H54 (cell line): ENCODE data around the gene STAP1.
"Not testable (repeated sequence)": the region's sequence is repeated elsewhere in the genome, so short reads cannot be mapped to it uniquely, and the experiment has no call there.

ENCODE experiments used
- DNase-seq: peaks from one replicate; pipeline ENCODE4 v3.0.0; 2011; ENCODE audit warnings: low spot score, mixed read lengths; ENCODE audit not compliant: insufficient read length
- FAIRE-seq: peaks from 3 replicates; lab custom pipeline; 2011; peaks lifted over from hg19 to GRCh38; lab: Jason Lieb, UNC
- POLR2A ChIP-seq: IDR thresholded peaks from 2 replicates; pipeline ENCODE4 v1.6.1; 2011; ENCODE audit warnings: low read depth, mild to moderate bottlenecking, low read length

STAP1 gene

GRCh38 chr4:67558493-67558892 lies at the start of gene STAP1:
TSS of gene STAP1 (plus strand) at chr4:67558727. CDS start at chr4:67558810, 83 bp downstream.
- no peak for TF ChIP-seq POLR2A
- DNase-seq (no peak), FAIRE-seq (no peak)

- FAIRE-seq (no peak), DNase-seq (no peak)
- TF ChIP-seq POLR2A, result no peak
These were observed 46.0 kb upstream of the STAP1 start for GRCh38 chr4:67512501-67512900.

DNA sequence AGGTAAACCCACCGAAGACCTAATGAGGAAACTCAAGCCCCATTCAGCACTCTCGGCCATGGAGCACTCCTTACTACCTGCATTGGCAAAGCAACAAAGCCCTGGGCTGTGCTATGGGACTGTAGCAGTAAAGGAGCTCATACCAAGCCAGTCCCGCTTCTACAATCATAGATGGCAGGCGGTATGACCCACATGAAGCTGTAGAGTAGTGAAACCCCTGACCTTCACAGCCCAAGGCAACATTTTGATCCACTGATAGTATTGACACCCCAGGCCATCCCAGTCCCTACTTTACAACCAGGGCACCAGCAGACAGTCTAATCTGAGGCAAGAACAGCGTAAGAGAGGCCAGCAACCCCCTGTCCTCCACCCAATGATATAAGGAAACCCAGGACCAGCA lies 38.4 kb upstream of the STAP1 start:
- DNase-seq (no peak), FAIRE-seq (no peak)
- TF ChIP-seq POLR2A, result no peak

DNA sequence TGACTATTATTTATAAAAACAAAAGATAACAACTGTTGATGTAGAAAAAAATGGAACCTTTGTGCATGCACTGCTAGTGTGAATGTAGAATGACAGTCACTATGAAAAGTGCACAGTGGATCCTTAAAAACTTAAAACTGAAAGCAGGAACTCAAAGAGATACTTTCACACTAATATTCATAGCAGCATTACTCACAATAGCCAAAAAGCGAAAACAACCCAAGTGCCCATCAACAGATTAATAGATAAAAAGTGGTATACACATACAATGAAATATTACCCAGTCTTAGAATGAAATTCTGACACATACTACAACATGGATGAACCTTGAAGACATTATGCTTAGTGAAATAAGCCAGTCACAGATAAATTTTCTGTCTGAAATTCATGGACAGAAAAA lies 37.0 kb upstream of the STAP1 start:
- no peak for FAIRE-seq
- no peak for TF ChIP-seq POLR2A
- DNase-seq, result no peak

DNA sequence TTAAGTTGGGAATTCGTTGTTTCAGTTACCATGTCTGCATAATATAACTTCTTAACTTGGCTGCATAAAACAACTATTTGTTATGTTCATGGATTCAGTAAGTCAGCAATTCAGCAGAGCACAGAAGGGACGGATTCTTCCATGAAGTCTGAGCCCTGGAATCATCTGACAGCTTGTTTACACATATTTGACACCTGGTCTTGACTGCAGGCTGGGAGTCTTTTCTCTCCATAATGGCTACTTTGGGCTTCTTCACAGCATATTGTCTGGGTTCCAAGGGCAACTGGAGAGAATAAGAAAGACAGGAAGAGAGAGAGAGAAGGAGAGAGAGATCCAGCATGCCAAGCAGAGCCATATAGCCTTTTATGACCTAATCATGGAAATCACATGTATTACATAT lies 36.3 kb upstream of the STAP1 start:
- no peak for DNase-seq
- FAIRE-seq, result no peak
- no peak for TF ChIP-seq POLR2A

GRCh38 chr4:67522851-67523671 lies 35.5 kb upstream of the STAP1 start:
- FAIRE-seq (no peak), DNase-seq (no peak)
- TF ChIP-seq POLR2A, result no peak

GRCh38 chr4:67524140-67524539 lies 34.4 kb upstream of the STAP1 start:
- not testable (repeated sequence) for FAIRE-seq

DNA sequence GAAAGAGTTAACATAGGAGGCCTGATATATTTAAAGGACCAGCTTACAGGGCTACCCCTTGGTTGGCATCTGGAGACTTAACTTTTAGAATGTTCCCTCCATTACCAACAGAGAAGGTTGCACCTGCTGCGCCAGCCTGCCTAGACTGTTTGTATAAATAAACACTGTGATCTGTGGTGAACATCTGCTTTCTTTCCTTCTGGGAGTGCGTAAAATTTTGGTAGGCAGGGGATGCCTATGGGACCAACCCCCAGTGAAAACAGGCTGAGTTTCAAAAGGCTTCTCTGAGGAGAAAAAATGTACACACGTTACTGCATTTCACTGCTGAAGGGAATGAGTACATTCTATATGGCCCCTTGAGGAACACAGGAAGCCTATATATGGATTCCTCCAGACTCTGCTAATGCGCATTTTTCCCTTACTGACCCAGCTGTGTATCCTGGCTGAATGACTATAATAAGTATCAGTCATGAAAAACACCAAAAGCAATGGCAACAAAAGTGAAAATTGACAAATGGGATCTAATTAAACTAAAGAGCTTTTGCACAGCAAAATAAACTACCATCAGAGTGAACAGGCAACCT lies 27.1 kb upstream of the STAP1 start:
- DNase-seq, result no peak
- FAIRE-seq, result no peak
- no peak for TF ChIP-seq POLR2A

More at GRCh38 chr4:67524140-67524539, 34.4 kb upstream of the STAP1 start:
- DNase-seq, result not testable (repeated sequence)

- DNase-seq, FAIRE-seq: not testable (repeated sequence)
These were observed 26.1 kb upstream of the STAP1 start for GRCh38 chr4:67532397-67532796.

GRCh38 chr4:67533112-67533511 lies 25.4 kb upstream of the STAP1 start:
- DNase-seq (no peak), FAIRE-seq (no peak)
- TF ChIP-seq POLR2A, result no peak

DNA sequence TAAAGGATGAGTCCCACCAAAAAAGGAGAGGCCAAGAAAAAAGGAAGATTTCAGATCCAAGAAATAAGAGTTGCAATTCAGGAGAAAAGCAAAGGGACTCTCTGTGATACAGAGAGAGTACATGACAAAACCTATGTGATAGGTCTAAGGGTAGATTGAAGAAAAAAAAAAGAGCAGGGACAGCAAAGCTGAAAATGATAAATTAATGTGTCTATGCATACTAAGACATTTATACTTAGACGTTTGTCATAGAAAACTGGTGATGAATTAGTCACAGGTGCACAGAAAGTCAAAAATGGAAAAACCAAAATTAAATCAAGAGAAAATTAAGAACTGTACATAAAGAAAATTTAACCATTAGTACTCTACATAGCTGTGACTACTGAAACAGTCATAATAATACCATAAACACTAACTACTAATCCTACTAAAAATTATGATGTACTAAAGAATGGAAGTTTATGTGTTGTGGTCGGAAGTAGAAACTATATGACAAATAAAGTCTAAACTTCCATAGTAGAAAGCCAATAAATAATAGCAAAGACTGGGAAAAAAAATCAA lies 23.2 kb upstream of the STAP1 start:
- DNase-seq, result no peak
- FAIRE-seq, result no peak
- TF ChIP-seq POLR2A, result no peak

GRCh38 chr4:67539830-67540229 lies 18.7 kb upstream of the STAP1 start:
- no peak for FAIRE-seq
- no peak for DNase-seq
- no peak for TF ChIP-seq POLR2A

DNA sequence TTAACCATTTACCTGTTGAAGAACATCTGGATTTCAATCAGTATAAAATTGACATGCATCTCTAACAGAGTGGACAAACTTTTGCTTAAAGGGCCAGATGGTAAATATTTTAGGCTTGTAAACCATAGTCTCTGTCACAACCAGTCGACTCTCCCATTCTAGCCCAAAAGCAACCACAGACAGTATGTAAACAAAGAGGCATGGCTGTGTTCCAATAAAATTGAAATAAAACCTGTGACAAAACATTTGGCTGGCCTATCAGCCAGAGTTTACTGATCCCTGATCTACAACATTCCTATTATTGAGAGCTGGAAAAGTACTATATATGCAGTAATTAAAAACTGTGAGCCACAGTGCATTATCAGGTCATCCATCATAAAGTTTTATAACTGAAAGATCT lies 16.5 kb upstream of the STAP1 start:
- FAIRE-seq (no peak), DNase-seq (no peak)
- TF ChIP-seq POLR2A, result no peak

DNA sequence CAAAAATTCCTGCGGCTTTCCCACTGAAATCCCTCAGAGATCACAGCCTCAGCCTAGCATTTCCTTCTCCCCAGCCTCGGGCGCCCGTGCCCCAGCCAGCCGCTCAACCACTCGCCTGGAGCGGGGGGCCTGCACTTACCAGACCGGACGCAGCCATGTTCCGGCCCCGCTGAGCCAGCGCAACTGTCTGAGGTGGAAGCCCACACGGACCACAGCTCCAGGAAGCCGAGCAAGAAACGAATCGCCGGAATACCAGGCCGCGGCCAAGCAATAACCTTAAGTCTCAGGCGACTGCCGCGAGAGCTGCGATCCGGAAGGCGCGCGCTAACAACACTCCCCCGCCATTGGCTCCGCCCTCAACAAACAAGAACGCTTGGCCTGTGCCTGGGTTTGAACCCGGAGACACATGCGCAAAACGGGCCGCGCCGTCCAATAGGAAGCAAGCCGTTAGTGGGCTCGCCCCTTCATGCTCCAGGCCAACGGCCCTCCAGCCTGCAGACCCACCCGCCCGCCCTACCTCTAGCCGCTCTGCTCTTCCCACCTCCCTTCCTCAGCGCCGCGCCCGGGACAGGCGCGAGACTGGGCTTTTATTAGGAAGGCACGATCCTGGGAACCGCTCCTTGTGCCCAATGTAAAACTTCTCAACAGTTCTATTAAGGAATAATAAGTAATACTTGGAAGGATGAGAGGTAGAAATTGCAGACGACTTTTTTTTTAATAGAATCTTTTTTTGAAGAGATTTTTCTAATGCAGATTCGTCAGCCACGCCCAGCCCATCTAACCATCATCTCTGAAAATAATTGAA lies 13.1 kb upstream of the STAP1 start, which contains the start of gene CENPC:
CENPC (minus strand) TSS at position 305 of the 805 bp plus-strand sequence; CDS start at position 157, 148 bp downstream.
- TF ChIP-seq POLR2A, result peak; percentile 93
- FAIRE-seq (no peak), DNase-seq (peak; percentile 61)
